Measurements from ENCODE around the gene XPC.
A peak's percentile ranks its signal among the peaks of the same experiment; 100 is the strongest.

The XPC gene

DNA sequence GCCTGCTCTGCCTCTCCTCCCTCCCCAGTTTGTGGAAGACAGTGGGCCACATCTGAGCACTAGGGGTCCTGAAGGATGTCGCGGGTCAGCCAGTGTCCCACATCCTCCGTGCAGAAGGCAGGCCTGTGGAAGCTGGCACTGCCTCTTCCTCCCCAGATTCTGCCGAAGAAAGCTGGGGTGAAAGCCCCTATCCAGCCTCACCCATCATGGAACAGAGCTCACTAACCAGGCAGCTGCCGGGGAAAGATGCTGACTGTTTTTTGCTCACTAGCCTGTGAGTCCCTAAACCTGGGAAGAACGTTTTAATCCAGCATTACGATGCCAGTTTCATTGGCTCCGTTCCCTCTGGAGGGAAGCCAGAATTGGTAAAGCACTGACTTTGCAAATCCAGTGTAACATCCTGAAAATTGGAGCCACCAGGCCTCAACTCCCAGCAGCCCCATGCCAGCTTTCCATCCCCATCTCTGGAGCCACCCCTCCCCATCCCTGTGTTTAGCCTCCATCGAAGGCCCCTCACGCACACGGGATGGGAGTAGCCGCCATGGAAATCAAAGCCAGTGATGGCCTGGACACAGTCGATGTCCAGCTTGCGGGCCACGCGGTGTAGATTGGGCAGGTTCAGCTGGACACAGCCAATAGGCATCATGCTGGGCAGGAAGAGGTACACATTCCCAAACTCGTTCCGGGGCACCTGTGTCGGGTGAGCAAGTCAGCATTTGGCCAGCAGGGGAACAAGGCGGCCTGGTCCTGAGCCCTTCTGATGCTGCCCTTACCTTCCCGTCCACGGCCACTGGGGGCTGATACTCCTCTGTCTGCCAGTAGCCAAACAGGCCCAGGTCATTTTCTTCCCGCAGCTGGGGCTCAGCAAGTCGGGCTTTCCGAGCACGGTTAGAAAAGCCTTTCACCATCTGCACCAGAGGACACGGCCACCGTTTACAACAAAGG is 30.1 kb downstream of the XPC start:
- no peaks in the 10 kb centered on the region for H3K27me3 Mint-ChIP-seq
- peak overlapping the region; percentile 99 for H3K27ac Mint-ChIP-seq (ENCODE audit: low read depth)
- H3K9me3 Mint-ChIP-seq: no peaks in the 10 kb centered on the region
- H3K36me3 Mint-ChIP-seq (ENCODE audit: insufficient read depth): peaks cover 43% of the 10 kb centered on the region
- no peak for DNase-seq (ENCODE audit: low spot score in 2 of 2)
- no peak overlapping the region for H3K4me3 Mint-ChIP-seq
- H3K4me1 Mint-ChIP-seq: peaks cover 40% of the 10 kb centered on the region
- ATAC-seq (replicated peaks; ENCODE audit: extremely low read depth, poor library complexity, severe bottlenecking): no peak

DNA sequence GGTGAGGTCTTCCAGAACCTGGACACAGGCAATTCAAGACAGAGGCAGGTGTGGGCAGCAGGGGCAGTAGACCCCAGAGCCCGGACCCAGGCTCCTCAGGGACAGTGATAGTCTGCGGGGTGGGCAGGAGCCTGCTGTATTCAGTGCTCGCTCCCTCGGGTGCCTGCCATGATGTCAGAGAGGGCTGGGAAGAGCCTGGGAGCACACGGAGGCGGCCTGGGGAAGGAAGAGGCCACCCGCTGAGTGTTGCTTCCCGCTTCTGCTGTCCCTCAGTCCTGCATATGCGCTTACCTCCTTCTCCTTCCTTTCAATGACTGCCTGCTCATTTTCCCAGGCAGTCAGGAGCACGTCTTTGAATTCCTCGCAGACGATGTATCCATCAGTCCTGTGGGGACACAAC is 30.8 kb downstream of the XPC start:
- ATAC-seq (replicated peaks; ENCODE audit: extremely low read depth, poor library complexity, severe bottlenecking) (no peak), DNase-seq (ENCODE audit: low spot score in 2 of 2) (no peak)
- Mint-ChIP-seq H3K4me1 (peaks cover 44% of the 10 kb centered on the region), H3K27ac (ENCODE audit: low read depth) (peak overlapping the region; percentile 99), H3K4me3 (no peak overlapping the region), H3K27me3 (no peaks in the 10 kb centered on the region), H3K9me3 (no peaks in the 10 kb centered on the region), H3K36me3 (ENCODE audit: insufficient read depth) (peaks cover 42% of the 10 kb centered on the region)

DNA sequence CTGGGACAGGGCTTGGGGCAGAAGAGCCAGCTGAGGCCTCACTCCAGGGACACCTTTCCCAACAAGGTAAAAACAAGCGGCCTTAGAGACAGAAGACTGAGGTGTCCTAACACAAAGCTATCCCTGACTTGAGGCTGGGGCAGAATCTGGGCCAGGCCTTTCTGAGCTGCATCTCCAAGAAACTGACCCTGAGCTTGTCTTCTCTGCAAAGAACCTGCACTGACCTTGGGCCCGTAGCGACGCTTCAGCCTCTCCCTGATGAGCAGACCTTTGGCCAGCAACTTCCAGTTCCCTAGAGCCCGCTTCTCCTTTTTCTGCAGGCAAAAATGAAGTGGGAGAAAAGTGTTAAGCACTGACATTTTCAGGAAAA is 31.4 kb downstream of the XPC start:
- no peaks in the 10 kb centered on the region for H3K9me3 Mint-ChIP-seq
- H3K4me3 Mint-ChIP-seq: no peak overlapping the region
- no peak for ATAC-seq (replicated peaks; ENCODE audit: extremely low read depth, poor library complexity, severe bottlenecking)
- no peak for DNase-seq (ENCODE audit: low spot score in 2 of 2)
- peaks cover 50% of the 10 kb centered on the region for H3K4me1 Mint-ChIP-seq
- peaks cover 48% of the 10 kb centered on the region for H3K36me3 Mint-ChIP-seq (ENCODE audit: insufficient read depth)
- H3K27ac Mint-ChIP-seq (ENCODE audit: low read depth): peak overlapping the region; percentile 99
- H3K27me3 Mint-ChIP-seq: no peaks in the 10 kb centered on the region

DNA sequence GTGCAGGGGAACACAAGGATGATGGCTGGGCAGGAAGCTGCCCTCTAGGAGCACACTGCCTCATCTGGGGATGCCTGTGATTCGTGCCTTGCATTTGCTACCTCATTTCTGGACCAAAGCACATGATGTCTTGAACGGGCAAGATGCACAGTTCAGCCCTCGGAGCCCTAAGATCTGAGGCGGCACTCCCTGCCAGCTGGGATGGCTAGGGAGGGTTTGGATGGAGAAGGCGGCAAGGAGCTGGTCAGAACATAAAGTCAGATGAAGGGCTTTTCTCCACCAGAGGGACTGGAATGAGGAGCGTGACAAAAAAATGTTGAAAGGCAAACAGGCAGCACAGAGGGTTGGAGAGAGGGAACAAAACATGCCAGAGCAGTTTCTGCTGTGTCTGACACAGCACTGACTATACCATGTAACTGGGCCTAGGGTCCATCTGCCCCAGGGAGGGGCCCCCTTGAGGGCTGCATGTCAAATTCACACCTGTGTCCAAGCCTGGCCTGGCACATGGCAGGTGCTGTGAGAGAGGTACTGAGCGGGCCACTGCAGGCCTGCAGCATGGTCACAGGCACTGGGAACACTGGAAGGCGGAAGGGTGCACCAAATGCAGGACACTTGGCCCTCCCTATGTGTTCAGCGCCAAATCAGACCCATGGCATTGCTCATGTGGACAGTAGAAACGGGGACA is 31.9 kb downstream of the XPC start:
- no peaks in the 10 kb centered on the region for H3K9me3 Mint-ChIP-seq
- peaks cover 52% of the 10 kb centered on the region for H3K36me3 Mint-ChIP-seq (ENCODE audit: insufficient read depth)
- no peak overlapping the region for H3K4me3 Mint-ChIP-seq
- H3K27me3 Mint-ChIP-seq: no peaks in the 10 kb centered on the region
- DNase-seq (ENCODE audit: low spot score in 2 of 2) (no peak), ATAC-seq (replicated peaks; ENCODE audit: extremely low read depth, poor library complexity, severe bottlenecking) (no peak)
- peaks cover 55% of the 10 kb centered on the region for H3K4me1 Mint-ChIP-seq
- peak overlapping the region; percentile 99 for H3K27ac Mint-ChIP-seq (ENCODE audit: low read depth)

DNA sequence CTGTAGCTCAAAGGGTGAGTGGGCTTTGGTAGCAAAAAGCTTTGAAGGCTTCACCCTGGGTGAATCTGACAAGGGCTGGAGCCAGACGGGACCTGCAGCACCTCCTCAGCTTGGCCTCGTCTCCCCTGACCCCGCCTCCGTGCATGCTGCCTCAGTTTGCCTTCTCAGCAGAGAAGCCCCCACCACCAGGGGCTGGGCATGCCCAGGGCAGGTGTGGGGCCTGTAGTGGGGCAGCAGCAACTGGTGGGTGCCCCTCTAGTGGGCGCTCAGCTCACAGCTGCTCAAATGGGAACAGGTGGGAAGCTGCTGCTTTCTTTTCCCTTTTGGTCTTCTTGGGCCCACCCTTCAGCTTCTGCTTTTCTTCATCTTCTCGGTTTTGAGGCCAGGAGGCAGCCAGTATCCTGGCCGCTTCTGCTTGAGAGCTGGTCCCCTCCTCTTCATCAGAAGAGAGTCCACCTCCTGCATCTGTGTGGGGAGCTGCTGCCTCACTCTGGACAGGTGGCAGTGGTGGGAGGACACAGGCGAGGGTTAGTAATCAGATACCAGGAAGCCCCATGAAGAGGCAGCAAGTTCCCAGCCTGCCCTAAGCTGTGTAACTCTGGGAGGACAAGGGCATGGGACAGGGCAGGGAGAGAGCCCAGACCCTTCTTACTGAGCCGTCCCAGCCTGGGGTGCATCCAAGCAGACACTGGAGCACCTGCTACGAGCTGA is 32.6 kb downstream of the XPC start:
- Mint-ChIP-seq H3K4me1 (peaks cover 59% of the 10 kb centered on the region), H3K36me3 (ENCODE audit: insufficient read depth) (peaks cover 50% of the 10 kb centered on the region), H3K9me3 (no peaks in the 10 kb centered on the region), H3K27ac (ENCODE audit: low read depth) (peak overlapping the region; percentile 99), H3K4me3 (no peak overlapping the region), H3K27me3 (no peaks in the 10 kb centered on the region)
- no peak for DNase-seq (ENCODE audit: low spot score in 2 of 2)
- no peak for ATAC-seq (replicated peaks; ENCODE audit: extremely low read depth, poor library complexity, severe bottlenecking)

DNA sequence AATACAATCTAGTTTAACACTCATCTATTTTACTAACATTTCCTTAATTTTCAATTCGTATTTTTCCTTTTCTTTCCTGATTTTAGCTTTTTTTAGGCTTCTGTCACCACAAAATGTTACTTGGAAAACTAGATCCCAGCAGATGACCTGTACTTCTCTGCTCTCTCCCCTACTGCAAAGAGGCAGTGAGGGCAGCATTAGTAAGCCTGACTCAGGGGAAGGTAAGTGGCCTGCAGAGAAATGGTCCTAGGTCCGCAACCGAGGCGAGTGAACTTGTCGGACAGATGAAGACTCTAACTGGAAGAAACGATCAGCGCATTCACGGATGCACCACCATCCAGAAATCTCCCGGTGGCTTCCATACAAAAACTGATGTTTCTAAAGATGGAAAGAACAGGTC is 33.2 kb downstream of the XPC start:
- H3K9me3 Mint-ChIP-seq: no peaks in the 10 kb centered on the region
- H3K27ac Mint-ChIP-seq (ENCODE audit: low read depth): peak overlapping the region; percentile 99
- DNase-seq (ENCODE audit: low spot score in 2 of 2) (no peak), ATAC-seq (replicated peaks; ENCODE audit: extremely low read depth, poor library complexity, severe bottlenecking) (no peak)
- peaks cover 61% of the 10 kb centered on the region for H3K4me1 Mint-ChIP-seq
- H3K36me3 Mint-ChIP-seq (ENCODE audit: insufficient read depth): peaks cover 48% of the 10 kb centered on the region
- peak overlapping the region; percentile 74 for H3K4me3 Mint-ChIP-seq
- no peaks in the 10 kb centered on the region for H3K27me3 Mint-ChIP-seq

DNA sequence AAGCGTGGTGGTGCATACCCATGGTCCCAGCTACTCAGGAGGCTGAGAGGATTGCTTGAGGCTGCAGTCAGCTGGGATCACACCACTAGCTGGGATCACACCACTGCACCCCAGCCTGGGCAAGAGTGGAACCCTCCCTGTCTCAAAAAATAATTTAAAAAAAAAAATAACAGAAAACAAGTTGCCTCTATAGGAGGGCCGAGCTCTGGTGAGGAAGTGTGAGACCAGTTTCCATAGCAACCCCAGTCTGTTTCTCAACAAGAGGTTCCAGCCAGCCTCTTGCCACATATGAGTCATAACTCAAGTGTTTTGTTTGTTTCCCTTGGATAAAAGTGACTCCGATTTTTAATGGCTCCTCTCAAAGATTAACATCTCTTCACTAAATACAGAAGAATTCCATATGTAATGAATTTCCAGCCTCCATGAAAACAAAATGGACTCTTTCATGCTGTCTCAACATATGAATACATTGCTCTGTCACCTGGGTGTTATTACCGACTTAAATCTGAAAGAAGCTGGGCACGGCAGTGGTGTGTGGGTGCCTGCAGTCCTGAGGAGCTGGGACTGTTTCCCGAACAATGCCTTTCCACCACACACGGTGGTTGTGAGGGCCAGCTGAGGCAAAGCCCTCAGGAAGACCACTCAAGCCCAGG is 33.9 kb downstream of the XPC start:
- H3K4me1 Mint-ChIP-seq: peaks cover 63% of the 10 kb centered on the region
- H3K9me3 Mint-ChIP-seq: no peaks in the 10 kb centered on the region
- ATAC-seq (replicated peaks; ENCODE audit: extremely low read depth, poor library complexity, severe bottlenecking) (peak; percentile 71), DNase-seq (ENCODE audit: low spot score in 2 of 2) (peak; percentile 50 to 84)
- peak overlapping the region; percentile 99 for H3K27ac Mint-ChIP-seq (ENCODE audit: low read depth)
- peaks cover 47% of the 10 kb centered on the region for H3K36me3 Mint-ChIP-seq (ENCODE audit: insufficient read depth)
- H3K4me3 Mint-ChIP-seq: peak overlapping the region; percentile 74
- no peaks in the 10 kb centered on the region for H3K27me3 Mint-ChIP-seq

DNA sequence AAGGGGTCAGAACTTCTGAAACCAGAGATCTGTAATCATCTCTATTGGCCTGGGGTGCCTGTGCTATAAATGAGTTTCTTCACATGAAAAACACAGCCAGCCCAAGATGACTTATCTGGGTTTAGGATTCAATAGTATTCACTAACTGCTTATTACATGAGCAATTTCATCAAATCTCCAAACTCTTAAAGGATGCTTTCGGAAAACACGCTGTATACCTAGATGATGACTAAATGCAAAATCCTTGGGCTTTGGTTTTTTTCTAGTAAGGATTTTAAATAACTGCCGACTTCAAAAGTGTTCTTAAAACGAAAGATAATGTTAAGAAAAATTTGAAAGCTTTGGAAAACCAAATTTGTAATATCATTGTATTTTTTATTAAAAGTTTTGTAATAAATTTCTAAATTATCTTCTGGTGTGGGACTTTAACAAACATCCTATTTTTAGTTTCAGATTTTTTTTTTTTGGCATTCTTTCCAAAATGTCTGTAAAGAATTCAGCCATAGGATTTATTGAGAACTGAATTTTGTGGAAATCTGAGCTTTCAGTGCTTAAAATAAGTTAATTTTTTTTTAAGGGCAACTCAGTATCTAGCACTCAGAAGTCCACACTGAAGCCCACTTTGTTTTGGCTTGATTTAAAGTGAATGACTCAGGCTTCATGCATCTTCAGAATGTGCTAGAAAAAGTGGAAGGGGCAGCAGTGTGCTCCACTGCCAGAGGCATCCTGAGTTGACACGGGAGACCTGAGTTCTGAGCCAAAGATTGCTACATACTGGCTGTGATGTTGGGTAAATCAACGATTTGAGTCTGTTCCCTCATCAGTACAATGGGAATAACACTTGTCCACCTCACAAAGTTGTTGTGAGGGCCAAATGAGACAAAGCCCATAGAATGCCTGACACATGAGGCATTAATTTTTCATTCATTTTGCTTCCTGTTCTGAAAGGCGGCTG is 34.9 kb downstream of the XPC start:
- H3K36me3 Mint-ChIP-seq (ENCODE audit: insufficient read depth): peaks cover 49% of the 10 kb centered on the region
- H3K27ac Mint-ChIP-seq (ENCODE audit: low read depth): peak overlapping the region; percentile 99
- peaks cover 63% of the 10 kb centered on the region for H3K4me1 Mint-ChIP-seq
- ATAC-seq (replicated peaks; ENCODE audit: extremely low read depth, poor library complexity, severe bottlenecking): no peak
- no peaks in the 10 kb centered on the region for H3K27me3 Mint-ChIP-seq
- no peaks in the 10 kb centered on the region for H3K9me3 Mint-ChIP-seq
- H3K4me3 Mint-ChIP-seq: peak overlapping the region; percentile 74
- no peak for DNase-seq (ENCODE audit: low spot score in 2 of 2)

DNA sequence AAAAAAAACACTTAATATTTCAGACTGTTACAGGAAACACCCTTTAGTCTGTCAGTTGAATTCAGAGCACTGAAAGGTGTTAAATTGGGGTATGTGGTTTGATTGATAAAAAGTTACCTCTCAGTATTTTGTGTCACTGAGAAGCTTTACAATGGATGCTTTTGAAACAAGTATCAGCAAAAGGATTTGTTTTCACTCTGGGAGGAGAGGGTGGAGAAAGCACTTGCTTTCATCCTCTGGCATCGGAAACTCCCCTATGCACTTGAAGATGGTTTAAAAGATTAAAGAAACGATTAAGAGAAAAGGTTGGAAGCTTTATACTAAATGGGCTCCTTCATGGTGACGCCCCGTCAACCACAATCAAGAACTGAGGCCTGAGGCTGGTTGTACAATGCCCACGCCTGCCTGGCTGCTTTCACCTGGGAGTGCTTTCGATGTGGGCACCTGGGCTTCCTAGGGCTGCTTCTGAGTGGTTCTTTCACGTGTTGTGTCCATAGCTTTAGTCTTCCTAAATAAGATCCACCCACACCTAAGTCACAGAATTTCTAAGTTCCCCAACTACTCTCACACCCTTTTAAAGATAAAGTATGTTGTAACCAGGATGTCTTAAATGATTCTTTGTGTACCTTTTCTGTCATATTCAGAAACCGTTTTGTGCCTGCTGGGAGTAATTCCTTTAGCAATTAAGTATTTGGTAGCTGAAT is 35.7 kb downstream of the XPC start:
- H3K27me3 Mint-ChIP-seq: no peaks in the 10 kb centered on the region
- DNase-seq (ENCODE audit: low spot score in 2 of 2): peak; percentile 48 to 76
- no peaks in the 10 kb centered on the region for H3K9me3 Mint-ChIP-seq
- peak; percentile 65 for ATAC-seq (replicated peaks; ENCODE audit: extremely low read depth, poor library complexity, severe bottlenecking)
- peak overlapping the region; percentile 99 for H3K27ac Mint-ChIP-seq (ENCODE audit: low read depth)
- H3K4me1 Mint-ChIP-seq: peaks cover 63% of the 10 kb centered on the region
- peak overlapping the region; percentile 69 for H3K4me3 Mint-ChIP-seq
- H3K36me3 Mint-ChIP-seq (ENCODE audit: insufficient read depth): peaks cover 50% of the 10 kb centered on the region

DNA sequence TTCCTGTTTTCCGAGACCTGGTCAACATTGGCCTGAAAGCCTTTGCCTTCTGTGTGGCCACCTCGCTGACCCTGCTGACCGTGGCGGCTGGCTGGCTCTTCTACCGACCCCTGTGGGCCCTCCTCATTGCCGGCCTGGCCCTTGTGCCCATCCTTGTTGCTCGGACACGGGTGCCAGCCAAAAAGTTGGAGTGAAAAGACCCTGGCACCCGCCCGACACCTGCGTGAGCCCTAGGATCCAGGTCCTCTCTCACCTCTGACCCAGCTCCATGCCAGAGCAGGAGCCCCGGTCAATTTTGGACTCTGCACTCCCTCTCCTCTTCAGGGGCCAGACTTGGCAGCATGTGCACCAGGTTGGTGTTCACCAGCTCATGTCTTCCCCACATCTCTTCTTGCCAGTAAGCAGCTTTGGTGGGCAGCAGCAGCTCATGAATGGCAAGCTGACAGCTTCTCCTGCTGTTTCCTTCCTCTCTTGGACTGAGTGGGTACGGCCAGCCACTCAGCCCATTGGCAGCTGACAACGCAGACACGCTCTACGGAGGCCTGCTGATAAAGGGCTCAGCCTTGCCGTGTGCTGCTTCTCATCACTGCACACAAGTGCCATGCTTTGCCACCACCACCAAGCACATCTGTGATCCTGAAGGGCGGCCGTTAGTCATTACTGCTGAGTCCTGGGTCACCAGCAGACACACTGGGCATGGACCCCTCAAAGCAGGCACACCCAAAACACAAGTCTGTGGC is 36.6 kb downstream of the XPC start:
- Mint-ChIP-seq H3K4me1 (peaks cover 58% of the 10 kb centered on the region), H3K36me3 (ENCODE audit: insufficient read depth) (peaks cover 45% of the 10 kb centered on the region), H3K4me3 (peak overlapping the region; percentile 69), H3K27me3 (no peaks in the 10 kb centered on the region), H3K9me3 (no peaks in the 10 kb centered on the region), H3K27ac (ENCODE audit: low read depth) (peak overlapping the region; percentile 99)
- DNase-seq (ENCODE audit: low spot score in 2 of 2) (no peak), ATAC-seq (replicated peaks; ENCODE audit: extremely low read depth, poor library complexity, severe bottlenecking) (no peak)
